H1 (cell line): Measurements from ENCODE around the gene NR5A2. TPM values are rescaled to one million over a fixed set of nuclear protein-coding genes. Genes with fewer than 3 reads are reported as not detected.

Experiments used
- CTCF ChIA-PET: fragments of 300-600 bp; sonication (Branson Sonifier 250); formaldehyde crosslinking; loops from one replicate; lab custom pipeline; 2021; ENCODE audit not compliant: partially characterized antibody; lab: Charles Lee
- POLR2A ChIA-PET: fragments of 300-600 bp; sonication (Branson Sonifier 250); formaldehyde crosslinking; loops from one replicate; lab custom pipeline; 2021; ENCODE audit warnings: inconsistent platforms; ENCODE audit not compliant: partially characterized antibody; lab: Charles Lee
- DNase-seq, 2 experiments: peaks; one replicate each; pipeline versions ENCODE4 v3.0.0 to v3.0.0-alpha.2; 2010 to 2022; ENCODE audit warnings: low spot score in 2 of 2, low read depth in 1 of 2, mixed read lengths in 1 of 2
- FAIRE-seq: peaks from 2 replicates; lab custom pipeline; 2011; peaks lifted over from hg19 to GRCh38; lab: Jason Lieb, UNC
- H2AFZ ChIP-seq: 2 replicates; pipeline ENCODE4 v1.8.1; 2012; ENCODE audit warnings: low read length, inconsistent platforms
- H2AK5ac ChIP-seq: 2 replicates; pipeline ENCODE4 v1.6.1; 2013; ENCODE audit warnings: low read depth, low read length
- H2BK120ac ChIP-seq: replicated peaks from 2 replicates; pipeline ENCODE3; 2013; ENCODE audit warnings: low read depth, low read length, inconsistent platforms
- H2BK12ac ChIP-seq: 2 replicates; pipeline ENCODE4 v1.6.1; 2013; ENCODE audit warnings: low read depth, low read length
- H2BK15ac ChIP-seq: 2 replicates; pipeline ENCODE4 v1.6.1; 2013; ENCODE audit warnings: low read length
- H2BK20ac ChIP-seq: 2 replicates; pipeline ENCODE4 v1.6.1; 2013; ENCODE audit warnings: low read length
- H2BK5ac ChIP-seq: 2 replicates; pipeline ENCODE4 v1.6.1; 2013; ENCODE audit warnings: low read depth, low read length
- H3K14ac ChIP-seq: 2 replicates; pipeline ENCODE4 v1.6.1; 2013; ENCODE audit warnings: inconsistent platforms; ENCODE audit not compliant: insufficient read length
- H3K18ac ChIP-seq: 2 replicates; pipeline ENCODE4 v1.6.1; 2013; ENCODE audit warnings: low read length; ENCODE audit errors: extremely low read depth
- H3K23ac ChIP-seq: 2 replicates; pipeline ENCODE4 v1.6.1; 2013; ENCODE audit warnings: inconsistent platforms; ENCODE audit not compliant: insufficient read length
- H3K23me2 ChIP-seq: 2 replicates; pipeline ENCODE4 v1.6.1; 2013; ENCODE audit warnings: low read depth, low read length
- H3K27ac ChIP-seq: 2 replicates; pipeline ENCODE4 v1.6.1; 2011; ENCODE audit warnings: low read depth, low read length, inconsistent platforms
- H3K27me3 ChIP-seq, 4 experiments: replicated peaks in 1 of 4; 1 replicate in 1 of 4; 2 replicates in 3 of 4; pipeline versions ENCODE4 v1.6.1 to v1.8.1; 2011 to 2013; ENCODE audit warnings: low read length in 3 of 4, mild to moderate bottlenecking in 3 of 4, inconsistent platforms in 2 of 4, mixed read lengths in 2 of 4, moderate library complexity in 1 of 4; ENCODE audit not compliant: control insufficient read depth in 3 of 4, insufficient read depth in 3 of 4; ENCODE audit errors: extremely low read depth in 1 of 4
- H3K36me3 ChIP-seq, 4 experiments: 2 replicates each; pipeline versions ENCODE4 v1.6.1 to v1.8.1; 2011 to 2013; ENCODE audit warnings: mild to moderate bottlenecking in 4 of 4, low read length in 3 of 4, moderate library complexity in 2 of 4, control low read depth in 1 of 4, inconsistent platforms in 1 of 4; ENCODE audit not compliant: insufficient read depth in 4 of 4, control insufficient read depth in 2 of 4
- H3K4ac ChIP-seq: replicated peaks from 2 replicates; pipeline ENCODE3; 2013; ENCODE audit warnings: low read length, low read depth, mixed read lengths, inconsistent platforms; ENCODE audit not compliant: insufficient read length
- H3K4me1 ChIP-seq, 4 experiments: replicated peaks in 1 of 4; 1 replicate in 1 of 4; 2 replicates in 3 of 4; pipeline versions ENCODE4 v1.6.1 to v1.8.1; 2011 to 2013; ENCODE audit warnings: low read length in 3 of 4, inconsistent platforms in 2 of 4, mixed read lengths in 1 of 4; ENCODE audit not compliant: insufficient read depth in 4 of 4, control insufficient read depth in 3 of 4
- H3K4me2 ChIP-seq, 2 experiments: 2 replicates each; pipeline versions ENCODE4 v1.6.1 to v1.8.1; 2011 to 2013; ENCODE audit warnings: low read depth in 2 of 2, low read length in 2 of 2, control low read depth in 1 of 2, inconsistent platforms in 1 of 2, mild to moderate bottlenecking in 1 of 2; ENCODE audit not compliant: insufficient read depth in 1 of 2
- H3K4me3 ChIP-seq, 4 experiments: fragments of 200-600, 300-600 bp in 1 of 4; sonication (generic), shearing (Covaris generic), sonication (Bioruptor Twin) in 1 of 4; 2 replicates each; pipeline versions ENCODE4 v1.5.1 to v1.8.1; 2011 to 2016; ENCODE audit warnings: low read length in 4 of 4, low read depth in 3 of 4, control low read depth in 2 of 4, inconsistent platforms in 2 of 4, mild to moderate bottlenecking in 2 of 4, mixed read lengths in 1 of 4, moderate library complexity in 1 of 4; ENCODE audit not compliant: insufficient read depth in 2 of 4; ENCODE audit errors: extremely low read depth in 1 of 4
- H3K56ac ChIP-seq: replicated peaks from 2 replicates; pipeline ENCODE3; 2013; ENCODE audit warnings: low read depth, mild to moderate bottlenecking, mixed read lengths, low read length, inconsistent platforms; ENCODE audit not compliant: insufficient read length
- H3K79me1 ChIP-seq: 2 replicates; pipeline ENCODE4 v1.6.1; 2013; ENCODE audit warnings: low read depth, low read length, control low read depth
- H3K79me2 ChIP-seq, 2 experiments: 2 replicates each; pipeline versions ENCODE4 v1.6.1 to v1.8.1; 2012 to 2013; ENCODE audit warnings: low read length in 2 of 2, mild to moderate bottlenecking in 2 of 2, inconsistent platforms in 1 of 2; ENCODE audit not compliant: insufficient read depth in 2 of 2, control insufficient read depth in 1 of 2
- H3K9ac ChIP-seq, 4 experiments: replicated peaks in 1 of 4; 1 replicate in 1 of 4; 2 replicates in 3 of 4; pipeline versions ENCODE4 v1.6.1 to v1.8.1; 2011 to 2013; ENCODE audit warnings: low read depth in 3 of 4, low read length in 3 of 4, control low read depth in 2 of 4, mild to moderate bottlenecking in 2 of 4, moderate library complexity in 2 of 4, inconsistent platforms in 1 of 4; ENCODE audit errors: extremely low read depth in 1 of 4
- H3K9me3 ChIP-seq, 2 experiments: 2 replicates each; pipeline versions ENCODE4 v1.6.1 to v1.8.1; 2012 to 2013; ENCODE audit warnings: mild to moderate bottlenecking in 2 of 2, moderate library complexity in 2 of 2, control low read depth in 1 of 2, inconsistent platforms in 1 of 2, low read depth in 1 of 2, low read length in 1 of 2, mixed read lengths in 1 of 2; ENCODE audit not compliant: insufficient read depth in 2 of 2
- H4K20me1 ChIP-seq, 2 experiments: replicated peaks in 1 of 2; 2 replicates each; pipeline versions ENCODE3 to v1.8.1; 2011 to 2013; ENCODE audit warnings: inconsistent platforms in 2 of 2, low read length in 2 of 2, mild to moderate bottlenecking in 1 of 2; ENCODE audit not compliant: insufficient read depth in 2 of 2, control insufficient read depth in 1 of 2
- H4K5ac ChIP-seq: 2 replicates; pipeline ENCODE4 v1.6.1; 2013; ENCODE audit warnings: low read length, low read depth, mixed read lengths, inconsistent platforms; ENCODE audit not compliant: insufficient read length
- H4K8ac ChIP-seq: 2 replicates; pipeline ENCODE4 v1.8.0; 2013; ENCODE audit warnings: mild to moderate bottlenecking, moderate library complexity, low read length, inconsistent platforms; ENCODE audit not compliant: insufficient read depth; ENCODE audit errors: extremely low read depth
- H4K91ac ChIP-seq: replicated peaks from 2 replicates; pipeline ENCODE3; 2013; ENCODE audit warnings: low read length, mixed read lengths, inconsistent platforms; ENCODE audit not compliant: insufficient read length
- SP2 ChIP-seq: IDR thresholded peaks from 2 replicates; pipeline ENCODE4 v1.6.1; 2012; ENCODE audit warnings: mild to moderate bottlenecking, low read length, inconsistent platforms
- WGBS, 2 experiments: shearing (Covaris generic) in 1 of 2; methylation state at CpG; one replicate each; pipeline versions ENCODE4 v1.1.6 to v1.1.7; 2013 to 2015; ENCODE audit warnings: low lambda C conversion rate in 2 of 2, mixed read lengths in 2 of 2, inconsistent platforms in 1 of 2, low coverage in 1 of 2, missing lambda C conversion rate in 1 of 2; ENCODE audit not compliant: insufficient replicate concordance in 2 of 2, insufficient coverage in 1 of 2, insufficient read length in 1 of 2; ENCODE audit errors: extremely low coverage in 1 of 2, missing lambda C conversion rate in 1 of 2; 5-methylcytosine and 5-hydroxymethylcytosine counted together
- polyA plus RNA-seq, 7 experiments: library from polyadenylated mRNA; depleted of rRNA in 3 of 7; stranded (reverse) in 5 of 7; unstranded in 2 of 7; fragments of >200 nt in 5 of 7; fragments of 200-250 nt in 2 of 7; gene quantifications; 1 replicate in 5 of 7; 2 replicates in 1 of 7; 4 replicates in 1 of 7; pipeline versions ENCODE4 v1.2.1 to v1.2.3, GENCODE V29; 2011 to 2013; ENCODE audit warnings: missing spikeins in 2 of 7, mixed read lengths in 2 of 7
- total RNA-seq: library from RNA; stranded (reverse); fragmentation: NEBNext Ultra II Directional; extraction: Animal tissue kit (Norgen Biotek cat#: 25700); gene quantifications from 2 replicates; pipeline ENCODE4 v1.2.1, GENCODE V29; 2021

NR5A2 gene
- total and polyA plus RNA-seq, 2 of the 8 experiments (the other 6 are each of a cell fraction or from before 2014, with no cell fraction given): 1.7 to 11.6 TPM

GRCh38 chr1:200213921-200214320 lies 186.4 kb downstream of the NR5A2 start:
- no peak for FAIRE-seq
- no peak for TF ChIP-seq SP2

More at GRCh38 chr1:200213921-200214320, 186.4 kb downstream of the NR5A2 start:
- Histone ChIP-seq H2AFZ (no peak overlapping the region), H3K79me2 (no peaks in the 10 kb centered on the region), H3K18ac (no peak overlapping the region), H2BK15ac (no peak overlapping the region), H2AK5ac (no peak overlapping the region), H2BK12ac (no peak overlapping the region), H3K27me3 (no peaks in the 10 kb centered on the region), H4K20me1 (no peaks in the 10 kb centered on the region), H3K56ac (no peak overlapping the region), H2BK120ac (no peak overlapping the region), H3K27ac (no peak overlapping the region), H2BK20ac (no peak overlapping the region), H4K8ac (no peak overlapping the region; the same call in 1 of the 2 replicates), H3K36me3 (no peaks in the 10 kb centered on the region), H4K91ac (no peak overlapping the region), H3K23ac (no peak overlapping the region), H3K9ac (no peak overlapping the region), H3K23me2 (no peaks in the 10 kb centered on the region), H3K4me2 (no peak overlapping the region), H4K5ac (no peak overlapping the region), H3K4ac (no peak overlapping the region), H3K14ac (no peak overlapping the region), H3K4me3 (no peak overlapping the region), H2BK5ac (no peak overlapping the region), H3K9me3 (0 out of 4 replicates have a peak, but pooled peaks cover 0 to 3% of the 10 kb centered on the region in 2 experiments), H3K4me1 (no peaks in the 10 kb centered on the region), H3K79me1 (no peaks in the 10 kb centered on the region)
- CTCF ChIA-PET: interaction anchor here (1.0 kb wide), 1 partner anchor 75 kb away, joined by 3 read pairs; no protein-coding TSS in a partner anchor
- POLR2A ChIA-PET: no interaction called here
- no peak for DNase-seq
- 91% methylated on average over 15 of the region's 15 CpGs; no CpG with 5 or more reads in 1 of the 2 experiments for WGBS, 2 experiments
